DND-41 (cell line): ENCODE data around the gene SLC19A3.

Experiments used
- ATAC-seq: fragments of 200-7000 bp; cut with Tn5 transposase; 3 replicates; pipeline ENCODE4 v1.9.1; 2021; ENCODE audit warnings: low read depth; ENCODE audit not compliant: insufficient read depth
- DNase-seq: peaks from one replicate; pipeline ENCODE4 v3.0.0-alpha.2; 2020
- H2AFZ ChIP-seq: 2 replicates; pipeline ENCODE4 v1.6.0; 2012; ENCODE audit warnings: low read depth, low read length
- H3K27ac ChIP-seq: 2 replicates; pipeline ENCODE4 v1.5.1; 2012; ENCODE audit warnings: low read length, inconsistent platforms
- H3K27me3 ChIP-seq: fragments of 200-600 bp; sonication (generic); 2 replicates; pipeline ENCODE4 v1.6.0; 2012; ENCODE audit warnings: low read length, mild to moderate bottlenecking, inconsistent platforms; ENCODE audit not compliant: insufficient read depth, poor library complexity
- H3K36me3 ChIP-seq: 2 replicates; pipeline ENCODE4 v1.5.1; 2012; ENCODE audit warnings: low read length, inconsistent platforms; ENCODE audit not compliant: insufficient read depth
- H3K4me1 ChIP-seq: 2 replicates; pipeline ENCODE4 v1.5.1; 2012; ENCODE audit warnings: mild to moderate bottlenecking, low read length; ENCODE audit not compliant: insufficient read depth
- H3K4me2 ChIP-seq: 2 replicates; pipeline ENCODE4 v1.6.0; 2012; ENCODE audit warnings: mild to moderate bottlenecking, moderate library complexity, low read length, inconsistent platforms; ENCODE audit not compliant: insufficient read depth
- H3K4me3 ChIP-seq, 2 experiments: fragments of 200-600 bp in 1 of 2; shearing (Covaris generic) in 1 of 2; 2 replicates each; pipeline ENCODE4 v1.5.1; 2012 to 2016; ENCODE audit warnings: inconsistent platforms in 2 of 2, low read length in 2 of 2, mild to moderate bottlenecking in 2 of 2, low read depth in 1 of 2, moderate library complexity in 1 of 2
- H3K79me2 ChIP-seq: 2 replicates; pipeline ENCODE4 v1.6.0; 2012; ENCODE audit warnings: low read length, inconsistent platforms; ENCODE audit not compliant: insufficient read depth
- H3K9ac ChIP-seq: 2 replicates; pipeline ENCODE4 v1.6.0; 2012; ENCODE audit warnings: low read depth, mild to moderate bottlenecking, inconsistent platforms, low read length, moderate library complexity
- H3K9me3 ChIP-seq: 2 replicates; pipeline ENCODE4 v1.5.1; 2012; ENCODE audit warnings: low read length, moderate library complexity, mild to moderate bottlenecking, inconsistent platforms; ENCODE audit not compliant: insufficient read depth, severe bottlenecking
- H4K20me1 ChIP-seq: 2 replicates; pipeline ENCODE4 v1.6.0; 2012; ENCODE audit warnings: low read length; ENCODE audit not compliant: insufficient read depth
- EZH2 ChIP-seq: IDR thresholded peaks from 3 replicates; pipeline ENCODE4 v1.6.1; 2012; ENCODE audit warnings: borderline replicate concordance, low read depth, mild to moderate bottlenecking, moderate library complexity, low read length, inconsistent platforms; ENCODE audit not compliant: severe bottlenecking
- TF ChIP-seq, protein P1 (sequence below): IDR thresholded peaks from 2 replicates; pipeline ENCODE4 v1.5.1; 2012; ENCODE audit warnings: borderline replicate concordance, low read length, moderate library complexity, mild to moderate bottlenecking; ENCODE audit not compliant: poor library complexity, severe bottlenecking; ENCODE audit errors: extremely low read depth

The SLC19A3 gene

DNA sequence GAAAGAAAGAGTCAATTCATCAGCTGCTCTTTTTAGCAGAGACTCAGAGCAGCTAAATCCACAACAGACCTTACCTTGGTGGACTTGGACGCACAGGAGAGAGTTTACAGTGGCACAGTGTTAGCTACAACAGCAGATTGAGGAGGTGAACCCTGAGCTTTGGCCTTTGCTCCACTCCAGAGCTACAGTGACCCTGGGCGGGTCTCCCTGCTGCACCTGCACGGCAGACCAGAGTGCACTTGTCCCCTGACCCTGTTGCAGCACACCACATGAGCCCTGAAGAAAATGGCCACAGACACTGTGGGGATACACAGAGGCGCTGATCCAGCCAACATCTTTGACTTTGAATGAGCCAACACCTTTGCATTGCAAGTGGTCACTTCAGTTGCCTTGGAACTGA is 11.0 kb downstream of the SLC19A3 start:
- Histone ChIP-seq H3K36me3 (no peaks in the 10 kb centered on the region), H3K27me3 (no peaks in the 10 kb centered on the region), H4K20me1 (no peaks in the 10 kb centered on the region), H3K79me2 (no peaks in the 10 kb centered on the region), H3K4me1 (no peaks in the 10 kb centered on the region), H3K4me2 (no peak overlapping the region), H3K27ac (no peak overlapping the region), H3K9me3 (no peaks in the 10 kb centered on the region), H3K9ac (no peak overlapping the region), H2AFZ (no peak overlapping the region), H3K4me3 (no peak overlapping the region)
- ATAC-seq (no peak), DNase-seq (no peak)
- no peak for TF ChIP-seq EZH2
- TF ChIP-seq, protein P1, sequence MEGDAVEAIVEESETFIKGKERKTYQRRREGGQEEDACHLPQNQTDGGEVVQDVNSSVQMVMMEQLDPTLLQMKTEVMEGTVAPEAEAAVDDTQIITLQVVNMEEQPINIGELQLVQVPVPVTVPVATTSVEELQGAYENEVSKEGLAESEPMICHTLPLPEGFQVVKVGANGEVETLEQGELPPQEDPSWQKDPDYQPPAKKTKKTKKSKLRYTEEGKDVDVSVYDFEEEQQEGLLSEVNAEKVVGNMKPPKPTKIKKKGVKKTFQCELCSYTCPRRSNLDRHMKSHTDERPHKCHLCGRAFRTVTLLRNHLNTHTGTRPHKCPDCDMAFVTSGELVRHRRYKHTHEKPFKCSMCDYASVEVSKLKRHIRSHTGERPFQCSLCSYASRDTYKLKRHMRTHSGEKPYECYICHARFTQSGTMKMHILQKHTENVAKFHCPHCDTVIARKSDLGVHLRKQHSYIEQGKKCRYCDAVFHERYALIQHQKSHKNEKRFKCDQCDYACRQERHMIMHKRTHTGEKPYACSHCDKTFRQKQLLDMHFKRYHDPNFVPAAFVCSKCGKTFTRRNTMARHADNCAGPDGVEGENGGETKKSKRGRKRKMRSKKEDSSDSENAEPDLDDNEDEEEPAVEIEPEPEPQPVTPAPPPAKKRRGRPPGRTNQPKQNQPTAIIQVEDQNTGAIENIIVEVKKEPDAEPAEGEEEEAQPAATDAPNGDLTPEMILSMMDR, result no peak

DNA sequence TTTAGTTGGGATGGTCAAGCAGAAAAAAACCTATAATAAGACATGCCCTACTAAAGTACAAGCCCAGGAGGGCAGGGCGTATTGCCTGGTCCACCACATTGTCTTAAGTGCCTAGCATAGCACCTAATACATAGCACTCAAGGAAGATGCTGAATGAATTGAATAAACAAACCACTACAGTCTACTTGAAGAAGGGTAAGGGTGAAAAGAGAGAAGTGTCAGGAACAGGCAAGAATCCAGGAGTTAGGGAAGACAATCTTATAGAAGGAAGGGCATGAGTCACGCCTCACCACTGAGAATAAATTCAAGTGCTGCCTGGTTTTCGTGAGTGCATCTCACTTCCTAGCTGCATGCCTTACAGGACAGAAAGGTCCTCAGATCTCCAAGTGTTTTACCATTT is 13.9 kb downstream of the SLC19A3 start:
- Histone ChIP-seq H3K9me3 (no peaks in the 10 kb centered on the region), H3K79me2 (no peaks in the 10 kb centered on the region), H3K4me3 (no peak overlapping the region), H3K27ac (no peak overlapping the region), H3K4me1 (no peaks in the 10 kb centered on the region), H2AFZ (no peak overlapping the region), H3K9ac (no peak overlapping the region), H3K27me3 (no peaks in the 10 kb centered on the region), H3K4me2 (no peak overlapping the region), H3K36me3 (no peaks in the 10 kb centered on the region), H4K20me1 (no peaks in the 10 kb centered on the region)
- ATAC-seq (no peak), DNase-seq (no peak)
- TF ChIP-seq, protein P1, result no peak
- no peak for TF ChIP-seq EZH2

DNA sequence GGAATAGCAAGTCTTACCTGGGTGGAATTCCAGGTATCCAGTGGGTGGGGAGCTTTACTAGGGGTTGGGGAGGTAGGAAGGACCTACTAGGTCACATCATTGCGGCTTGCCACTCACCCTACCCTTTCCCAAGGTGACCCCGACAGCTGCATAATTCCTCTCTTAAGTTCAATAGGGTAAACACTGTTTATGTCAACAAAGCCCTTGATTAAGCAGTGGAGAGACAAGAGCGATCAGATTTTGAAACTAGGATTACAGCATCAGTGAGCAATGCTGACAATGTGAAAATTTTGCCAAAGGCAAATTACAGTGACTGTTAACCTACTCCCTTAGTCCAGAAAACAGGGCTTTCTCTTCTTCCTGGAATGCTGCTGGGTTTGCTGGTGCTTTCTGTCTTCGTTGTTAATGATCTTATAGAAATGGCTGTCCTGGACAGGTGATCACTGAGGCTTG is 14.5 kb downstream of the SLC19A3 start:
- ATAC-seq, result no peak
- H3K9me3 ChIP-seq, result no peaks in the 10 kb centered on the region
- no peaks in the 10 kb centered on the region for H3K79me2 ChIP-seq
- no peak overlapping the region for H3K4me3 ChIP-seq
- no peak for TF ChIP-seq EZH2
- TF ChIP-seq, protein P1, result no peak
- no peak overlapping the region for H3K4me2 ChIP-seq
- no peaks in the 10 kb centered on the region for H3K4me1 ChIP-seq
- H3K27me3 ChIP-seq, result no peaks in the 10 kb centered on the region
- no peak overlapping the region for H2AFZ ChIP-seq
- H4K20me1 ChIP-seq, result no peaks in the 10 kb centered on the region
- H3K27ac ChIP-seq, result no peak overlapping the region
- H3K36me3 ChIP-seq, result no peaks in the 10 kb centered on the region
- no peak overlapping the region for H3K9ac ChIP-seq
- DNase-seq, result no peak

DNA sequence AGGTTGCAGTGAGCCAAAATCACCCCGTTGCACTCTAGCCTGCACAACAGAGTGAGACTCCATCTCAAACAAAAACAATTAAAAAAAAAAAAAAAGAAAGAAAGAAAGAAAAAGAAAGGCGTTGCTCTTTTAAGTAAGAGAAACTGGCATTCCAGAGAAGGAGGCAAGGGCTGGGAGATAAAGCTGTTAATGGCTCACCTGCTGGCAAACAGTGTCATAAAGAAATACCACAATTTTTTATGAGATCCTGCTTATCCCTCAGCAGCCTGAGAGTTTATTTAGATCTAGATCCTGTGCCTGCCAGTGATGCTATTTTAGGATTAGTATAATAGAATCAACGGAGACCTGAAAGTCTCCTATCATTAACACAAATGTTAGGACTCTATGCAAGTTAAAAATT is 16.3 kb downstream of the SLC19A3 start:
- H3K4me2 ChIP-seq, result no peak overlapping the region
- no peaks in the 10 kb centered on the region for H3K4me1 ChIP-seq
- no peaks in the 10 kb centered on the region for H3K27me3 ChIP-seq
- H3K4me3 ChIP-seq, result no peak overlapping the region
- ATAC-seq (no peak), DNase-seq (no peak)
- no peaks in the 10 kb centered on the region for H3K36me3 ChIP-seq
- no peaks in the 10 kb centered on the region for H3K9me3 ChIP-seq
- H3K27ac ChIP-seq, result no peak overlapping the region
- H3K9ac ChIP-seq, result no peak overlapping the region
- H2AFZ ChIP-seq, result no peak overlapping the region
- TF ChIP-seq EZH2, result no peak
- TF ChIP-seq, protein P1, result no peak
- H4K20me1 ChIP-seq, result no peaks in the 10 kb centered on the region
- H3K79me2 ChIP-seq, result no peaks in the 10 kb centered on the region
